ENCODE data around the gene DNAJC11.
"Not testable (repeated sequence)": the region's sequence is repeated elsewhere in the genome, so short reads cannot be mapped to it uniquely, and the experiment has no call there.

The DNAJC11 gene

GRCh38 chr1:6701437-6702153 is at the start of gene DNAJC11:
Gene DNAJC11 (minus strand): TSS chr1:6701816. CDS start chr1:6701800, 16 bp downstream.
- peaks cover 0 to 23% (median 16%) of the 10 kb centered on the region in 4 donors for H3K4me1 ChIP-seq
- TF ChIP-seq CTCF (IDR thresholded peaks at IDR 0.05) = peak; percentile 73 to 99
- intact Hi-C loops (cut with DNase I; ENCODE audit: low total_unique reads) = no loop called here

GRCh38 chr1:6750490-6750889 is 48.9 kb upstream of the DNAJC11 start:
- Histone ChIP-seq H3K4me1 (no peaks in the 10 kb centered on the region), H3K4me3 (no peak overlapping the region), H3K27me3 (peaks cover 0 to 2% of the 10 kb centered on the region in 2 donors), H3K9me3 (no peaks in the 10 kb centered on the region), H3K27ac (no peak overlapping the region), H3K36me3 (no peaks in the 10 kb centered on the region)
- no peak for DNase-seq
- intact Hi-C loops (cut with DNase I; ENCODE audit: low total_unique reads) = no loop called here
- no peak for TF ChIP-seq CTCF (IDR thresholded peaks at IDR 0.05)

More at GRCh38 chr1:6701437-6702153, at the start of gene DNAJC11:
- Histone ChIP-seq H3K36me3 (no peaks in the 10 kb centered on the region), H3K27me3 (no peaks in the 10 kb centered on the region), H3K27ac (peak within 1 kb of the TSS; percentile 77 to 85), H3K9me3 (no peaks in the 10 kb centered on the region), H3K4me3 (peak within 1 kb of the TSS; percentile 89 to 99)
- peak; percentile 84 to 93 for DNase-seq

GRCh38 chr1:6747674-6748073 is 46.1 kb upstream of the DNAJC11 start:
- Histone ChIP-seq H3K27me3 (no peaks in the 10 kb centered on the region), H3K4me3 (no peak overlapping the region), H3K27ac (no peak overlapping the region), H3K4me1 (peaks cover 0 to 19% (median 13%) of the 10 kb centered on the region in 4 donors), H3K36me3 (no peaks in the 10 kb centered on the region), H3K9me3 (no peaks in the 10 kb centered on the region)
- DNase-seq = no peak
- intact Hi-C loops (cut with DNase I; ENCODE audit: low total_unique reads) = loop anchor here (5.0 kb wide), 1 partner anchor 35 kb away; no protein-coding TSS in a partner anchor
- TF ChIP-seq CTCF (IDR thresholded peaks at IDR 0.05) = no peak

- Histone ChIP-seq H3K36me3 (no peaks in the 10 kb centered on the region), H3K4me1 (peaks cover 0 to 19% (median 13%) of the 10 kb centered on the region in 4 donors), H3K4me3 (no peak overlapping the region), H3K27me3 (no peaks in the 10 kb centered on the region), H3K27ac (no peak overlapping the region), H3K9me3 (no peaks in the 10 kb centered on the region)
- intact Hi-C loops (cut with DNase I; ENCODE audit: low total_unique reads) = loop anchor here (5.0 kb wide), 1 partner anchor 37 kb away; no protein-coding TSS in a partner anchor
- no peak for DNase-seq
- no peak for TF ChIP-seq CTCF (IDR thresholded peaks at IDR 0.05)
These were observed 43.5 kb upstream of the DNAJC11 start for GRCh38 chr1:6745073-6745472.

- Histone ChIP-seq H3K27me3 (no peaks in the 10 kb centered on the region), H3K9me3 (no peaks in the 10 kb centered on the region), H3K27ac (peak overlapping the region; percentile 82 to 87), H3K4me3 (peak overlapping the region; percentile 12 to 37), H3K4me1 (peaks cover 0 to 19% (median 13%) of the 10 kb centered on the region in 4 donors), H3K36me3 (no peaks in the 10 kb centered on the region)
- DNase-seq = peak; percentile 60 to 82
- intact Hi-C loops (cut with DNase I; ENCODE audit: low total_unique reads) = no loop called here
- no peak for TF ChIP-seq CTCF (IDR thresholded peaks at IDR 0.05)
These were observed 41.8 kb upstream of the DNAJC11 start for GRCh38 chr1:6743189-6744101.

- intact Hi-C loops (cut with DNase I; ENCODE audit: low total_unique reads); H3K9me3 ChIP-seq; H3K36me3 ChIP-seq; H3K4me3 ChIP-seq; DNase-seq; H3K27me3 ChIP-seq: not testable (repeated sequence)
- Histone ChIP-seq H3K27ac (peak overlapping the region; percentile 82 to 87), H3K4me1 (peaks cover 0 to 19% (median 13%) of the 10 kb centered on the region in 4 donors)
These were observed 41.1 kb upstream of the DNAJC11 start for GRCh38 chr1:6742676-6743188.

Data from tibial artery (tissue), 4 donors.